NB4 (cell line): Measurements from ENCODE around the gene USP36.

ENCODE experiments used
- DNase-seq: peaks from one replicate; pipeline ENCODE4 v3.0.0; 2010; ENCODE audit warnings: low read depth
- H3K4me3 ChIP-seq: one replicate; pipeline ENCODE4 v1.5.1; 2011; ENCODE audit warnings: mild to moderate bottlenecking, low read depth, low read length, moderate library complexity
- CTCF ChIP-seq: IDR thresholded peaks from one replicate; pipeline ENCODE4 v1.5.1; 2012; ENCODE audit warnings: low read depth, low read length
- MAX ChIP-seq: IDR thresholded peaks from 2 replicates; pipeline ENCODE4 v1.6.1; 2011; ENCODE audit warnings: low read depth, low read length
- MYC ChIP-seq: IDR thresholded peaks from 2 replicates; pipeline ENCODE4 v1.6.1; 2011; ENCODE audit warnings: low read depth, low read length
- POLR2A ChIP-seq: IDR thresholded peaks from 2 replicates; pipeline ENCODE4 v1.6.1; 2011; ENCODE audit warnings: mild to moderate bottlenecking; ENCODE audit not compliant: insufficient read length; ENCODE audit errors: extremely low read depth

Gene USP36

GRCh38 chr17:78803186-78803845, 37.3 kb downstream of the USP36 start:
- no peak overlapping the region for H3K4me3 ChIP-seq
- TF ChIP-seq MYC (no peak), MAX (no peak), POLR2A (no peak), CTCF (no peak)
- no peak for DNase-seq

GRCh38 chr17:78802459-78802858, 38.2 kb downstream of the USP36 start:
- TF ChIP-seq CTCF (no peak), MYC (no peak), MAX (no peak), POLR2A (no peak)
- no peak overlapping the region for H3K4me3 ChIP-seq
- DNase-seq: no peak

GRCh38 chr17:78802008-78802407, 38.6 kb downstream of the USP36 start:
- DNase-seq: no peak

GRCh38 chr17:78800132-78800931, 40.3 kb downstream of the USP36 start:
- DNase-seq: no peak
- no peak overlapping the region for H3K4me3 ChIP-seq
- TF ChIP-seq MAX (no peak), CTCF (no peak), MYC (no peak), POLR2A (no peak)

More at GRCh38 chr17:78802008-78802407, 38.6 kb downstream of the USP36 start:
- TF ChIP-seq MYC: no peak
- TF ChIP-seq POLR2A: no peak
- TF ChIP-seq MAX: no peak
- no peak for TF ChIP-seq CTCF
- no peak overlapping the region for H3K4me3 ChIP-seq

GRCh38 chr17:78798695-78799559, 41.7 kb downstream of the USP36 start:
- DNase-seq: peak; percentile 41
- TF ChIP-seq POLR2A (no peak), CTCF (no peak), MAX (no peak), MYC (no peak)
- no peak overlapping the region for H3K4me3 ChIP-seq
